ENCODE results near the gene SH3BP4.

SH3BP4 gene

GRCh38 chr2:235041221-235041917 lies 89.6 kb downstream of the SH3BP4 start:
- H3K4me3 Mint-ChIP-seq, result no peak overlapping the region
- no peak for ATAC-seq
- H3K4me1 Mint-ChIP-seq, result peaks cover 14% of the 10 kb centered on the region
- no peaks in the 10 kb centered on the region for H3K9me3 Mint-ChIP-seq
- DNase-seq (ENCODE audit: low spot score in 2 of 2), result no peak
- H3K27ac Mint-ChIP-seq, result no peak overlapping the region
- no peaks in the 10 kb centered on the region for H3K36me3 Mint-ChIP-seq

DNA sequence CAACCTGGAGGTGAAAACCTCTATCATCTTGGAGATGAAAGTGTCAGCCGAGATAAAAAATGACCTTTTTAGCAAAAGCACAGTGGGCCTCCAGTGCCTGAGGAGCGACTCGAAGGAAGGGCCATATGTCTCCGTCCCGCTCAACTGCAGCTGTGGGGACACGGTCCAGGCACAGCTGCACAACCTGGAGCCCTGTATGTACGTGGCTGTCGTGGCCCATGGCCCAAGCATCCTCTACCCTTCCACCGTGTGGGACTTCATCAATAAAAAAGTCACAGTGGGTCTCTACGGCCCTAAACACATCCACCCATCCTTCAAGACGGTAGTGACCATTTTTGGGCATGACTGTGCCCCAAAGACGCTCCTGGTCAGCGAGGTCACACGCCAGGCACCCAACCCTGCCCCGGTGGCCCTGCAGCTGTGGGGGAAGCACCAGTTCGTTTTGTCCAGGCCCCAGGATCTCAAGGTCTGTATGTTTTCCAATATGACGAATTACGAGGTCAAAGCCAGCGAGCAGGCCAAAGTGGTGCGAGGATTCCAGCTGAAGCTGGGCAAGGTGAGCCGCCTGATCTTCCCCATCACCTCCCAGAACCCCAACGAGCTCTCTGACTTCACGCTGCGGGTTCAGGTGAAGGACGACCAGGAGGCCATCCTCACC lies 90.2 kb downstream of the SH3BP4 start:
- no peak overlapping the region for H3K4me3 Mint-ChIP-seq
- H3K27ac Mint-ChIP-seq, result no peak overlapping the region
- no peaks in the 10 kb centered on the region for H3K36me3 Mint-ChIP-seq
- H3K9me3 Mint-ChIP-seq, result no peaks in the 10 kb centered on the region
- DNase-seq (ENCODE audit: low spot score in 2 of 2) (no peak), ATAC-seq (no peak)
- H3K4me1 Mint-ChIP-seq, result peaks cover 15% of the 10 kb centered on the region

- Mint-ChIP-seq H3K9me3 (no peaks in the 10 kb centered on the region), H3K36me3 (no peaks in the 10 kb centered on the region), H3K4me1 (peaks cover 15% of the 10 kb centered on the region), H3K4me3 (no peak overlapping the region), H3K27ac (no peak overlapping the region)
- ATAC-seq, result no peak
- DNase-seq (ENCODE audit: low spot score in 2 of 2), result no peak
Observed at GRCh38 chr2:235042576-235043515, 91.0 kb downstream of the SH3BP4 start.

GRCh38 chr2:235043762-235044500 lies 92.1 kb downstream of the SH3BP4 start:
- H3K27ac Mint-ChIP-seq, result no peak overlapping the region
- ATAC-seq (no peak), DNase-seq (ENCODE audit: low spot score in 2 of 2) (no peak)

DNA sequence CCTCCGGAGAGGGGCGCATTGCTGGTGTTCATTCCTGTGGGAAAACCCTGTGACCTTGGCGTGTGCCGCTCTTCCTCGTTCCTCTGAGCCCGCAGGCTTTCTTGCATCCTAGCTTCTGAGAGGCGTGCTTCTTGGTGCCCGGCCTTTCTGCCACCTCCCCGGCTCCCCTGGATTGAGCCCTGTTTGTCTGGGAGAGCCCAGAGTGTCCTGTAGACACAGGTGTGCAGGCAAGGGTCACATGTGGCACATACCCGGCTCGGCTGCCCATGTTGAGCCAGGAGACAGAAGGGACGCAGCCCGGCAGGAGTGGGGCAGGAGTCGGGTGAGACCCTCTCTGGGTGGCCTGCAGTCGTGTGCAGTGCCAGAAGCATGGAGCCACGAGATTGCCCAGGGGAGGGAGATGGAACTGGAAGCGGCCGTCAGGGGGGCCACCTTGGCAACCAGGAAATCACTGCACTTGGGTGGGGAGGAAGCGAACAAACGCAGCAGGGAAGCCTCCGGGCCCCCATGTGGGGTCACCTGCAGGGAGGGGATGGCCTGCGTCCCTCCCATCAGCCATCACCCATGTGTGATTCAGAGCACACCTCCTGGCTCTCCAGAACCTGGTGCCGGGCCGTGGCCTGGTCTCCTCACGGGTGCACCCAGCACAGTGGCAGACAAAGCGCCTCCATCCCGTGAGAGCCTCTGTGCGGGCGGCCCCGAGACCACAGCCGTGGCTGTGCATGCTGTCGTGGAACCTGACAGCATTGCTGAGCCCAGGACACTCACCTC lies 92.9 kb downstream of the SH3BP4 start:
- Mint-ChIP-seq H3K27ac (no peak overlapping the region), H3K36me3 (no peaks in the 10 kb centered on the region), H3K9me3 (no peaks in the 10 kb centered on the region), H3K4me1 (peaks cover 15% of the 10 kb centered on the region), H3K4me3 (no peak overlapping the region)
- DNase-seq (ENCODE audit: low spot score in 2 of 2) (no peak), ATAC-seq (no peak)

More at GRCh38 chr2:235043762-235044500, 92.1 kb downstream of the SH3BP4 start:
- H3K4me3 Mint-ChIP-seq, result no peak overlapping the region
- no peaks in the 10 kb centered on the region for H3K36me3 Mint-ChIP-seq
- no peaks in the 10 kb centered on the region for H3K9me3 Mint-ChIP-seq
- peaks cover 15% of the 10 kb centered on the region for H3K4me1 Mint-ChIP-seq

DNA sequence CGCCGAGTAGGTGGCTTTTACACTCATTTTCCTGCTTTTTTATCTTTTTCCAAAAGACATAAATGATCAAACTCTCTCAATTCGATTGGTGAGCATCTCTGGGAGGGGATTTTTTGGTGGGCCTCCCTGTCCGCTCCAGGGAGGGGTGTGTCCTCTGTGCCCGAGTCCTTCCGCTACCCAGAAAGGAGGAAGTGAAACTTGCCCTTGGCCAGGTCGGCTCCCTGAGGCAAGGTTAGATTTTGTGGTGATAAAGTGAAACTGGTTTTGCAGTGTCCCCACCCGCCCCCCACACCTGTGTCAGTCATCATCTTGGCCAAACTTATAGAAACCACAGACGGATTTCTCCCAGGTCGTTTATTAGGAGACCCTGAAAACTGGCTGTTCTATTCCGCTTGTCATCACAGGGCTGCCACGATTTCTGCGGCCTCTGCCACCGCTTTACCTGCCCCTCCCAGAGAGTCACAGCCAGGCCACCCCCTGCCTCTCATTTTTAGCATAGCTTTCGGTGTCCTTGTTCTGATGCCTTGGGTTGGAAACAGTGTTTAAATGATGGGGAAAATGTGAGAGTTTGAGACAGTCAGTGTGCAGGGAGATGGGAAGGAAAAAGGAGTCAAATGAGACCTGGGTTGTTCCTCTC lies 93.6 kb downstream of the SH3BP4 start:
- H3K4me3 Mint-ChIP-seq, result no peak overlapping the region
- H3K36me3 Mint-ChIP-seq, result no peaks in the 10 kb centered on the region
- H3K27ac Mint-ChIP-seq, result no peak overlapping the region
- H3K9me3 Mint-ChIP-seq, result no peaks in the 10 kb centered on the region
- peaks cover 15% of the 10 kb centered on the region for H3K4me1 Mint-ChIP-seq
- DNase-seq (ENCODE audit: low spot score in 2 of 2) (no peak), ATAC-seq (no peak)

DNA sequence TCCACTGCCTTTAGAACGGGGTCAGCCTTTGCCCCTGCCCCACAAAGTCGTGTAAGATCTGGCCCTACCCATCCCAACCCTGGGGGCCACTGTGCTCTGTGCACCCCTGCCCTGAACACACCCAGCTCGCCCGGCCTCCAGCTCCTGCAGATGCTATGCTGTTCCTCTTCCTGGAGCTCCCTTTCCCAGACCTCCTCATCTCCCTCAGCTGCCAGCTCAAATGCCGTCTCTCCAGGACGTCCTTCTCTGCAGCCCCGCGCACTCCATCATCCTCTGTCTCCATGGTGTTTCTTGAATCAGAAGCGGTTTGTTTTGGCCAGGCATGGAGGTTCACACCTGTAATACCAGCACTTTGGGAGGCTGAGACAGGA lies 94.1 kb downstream of the SH3BP4 start:
- Mint-ChIP-seq H3K4me1 (peaks cover 15% of the 10 kb centered on the region), H3K27ac (no peak overlapping the region), H3K4me3 (no peak overlapping the region), H3K36me3 (no peaks in the 10 kb centered on the region), H3K9me3 (no peaks in the 10 kb centered on the region)
- ATAC-seq, result no peak
- DNase-seq (ENCODE audit: low spot score in 2 of 2), result no peak

DNA sequence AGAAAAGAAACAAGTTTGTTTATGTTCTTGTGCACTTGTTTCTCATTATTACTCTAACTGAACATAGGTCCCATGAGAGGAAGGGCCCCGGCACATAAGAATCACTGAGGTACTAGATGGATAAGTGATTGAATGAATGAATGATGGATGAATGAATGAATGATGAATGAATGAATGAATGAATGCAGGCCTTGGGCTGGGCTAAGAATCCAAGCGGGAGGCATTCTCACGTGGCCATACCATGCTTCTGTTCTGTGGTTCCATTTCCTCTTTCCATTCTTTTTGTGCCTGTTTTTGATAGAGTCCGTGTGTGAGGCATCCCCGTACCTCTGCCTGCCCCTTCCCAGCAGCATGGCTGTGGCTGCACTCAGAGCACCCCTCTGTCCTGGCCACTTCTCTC lies 94.8 kb downstream of the SH3BP4 start:
- Mint-ChIP-seq H3K27ac (no peak overlapping the region), H3K4me1 (peaks cover 19% of the 10 kb centered on the region), H3K4me3 (no peak overlapping the region), H3K9me3 (no peaks in the 10 kb centered on the region), H3K36me3 (no peaks in the 10 kb centered on the region)
- no peak for ATAC-seq
- DNase-seq (ENCODE audit: low spot score in 2 of 2), result no peak

- no peak overlapping the region for H3K27ac Mint-ChIP-seq
- no peak overlapping the region for H3K4me3 Mint-ChIP-seq
- H3K4me1 Mint-ChIP-seq, result peaks cover 23% of the 10 kb centered on the region
- DNase-seq (ENCODE audit: low spot score in 2 of 2) (no peak), ATAC-seq (no peak)
- H3K9me3 Mint-ChIP-seq, result no peaks in the 10 kb centered on the region
- H3K36me3 Mint-ChIP-seq, result no peaks in the 10 kb centered on the region
Observed at GRCh38 chr2:235047171-235048160, 95.6 kb downstream of the SH3BP4 start.

- no peaks in the 10 kb centered on the region for H3K36me3 Mint-ChIP-seq
- no peak for ATAC-seq
- no peaks in the 10 kb centered on the region for H3K9me3 Mint-ChIP-seq
- H3K27ac Mint-ChIP-seq, result no peak overlapping the region
- peaks cover 23% of the 10 kb centered on the region for H3K4me1 Mint-ChIP-seq
- H3K4me3 Mint-ChIP-seq, result no peak overlapping the region
- no peak for DNase-seq (ENCODE audit: low spot score in 2 of 2)
Observed at GRCh38 chr2:235048549-235048948, 96.7 kb downstream of the SH3BP4 start.

DNA sequence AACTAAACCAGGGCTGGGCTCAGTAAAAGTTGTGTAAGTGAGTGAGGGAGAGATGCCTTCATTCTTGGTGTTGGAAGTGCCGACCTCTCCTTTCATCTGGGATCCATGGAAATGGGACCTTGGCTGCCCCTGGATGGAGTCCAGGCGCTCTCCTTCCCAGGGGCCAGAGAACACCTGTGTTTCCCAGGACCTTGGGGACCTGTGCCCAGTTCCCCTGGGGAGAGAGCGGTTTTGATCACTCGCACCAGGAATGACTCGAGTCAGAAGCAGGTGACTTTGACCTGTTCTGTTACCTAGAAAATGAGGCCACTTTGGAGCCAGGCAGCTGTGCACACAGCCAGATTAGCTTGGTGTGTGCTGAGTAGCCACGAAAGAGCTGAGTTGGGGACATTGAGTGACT lies 97.3 kb downstream of the SH3BP4 start:
- H3K27ac Mint-ChIP-seq, result no peak overlapping the region
- no peaks in the 10 kb centered on the region for H3K36me3 Mint-ChIP-seq
- DNase-seq (ENCODE audit: low spot score in 2 of 2) (no peak), ATAC-seq (no peak)
- H3K4me3 Mint-ChIP-seq, result no peak overlapping the region
- H3K9me3 Mint-ChIP-seq, result no peaks in the 10 kb centered on the region
- H3K4me1 Mint-ChIP-seq, result peaks cover 23% of the 10 kb centered on the region

- H3K36me3 Mint-ChIP-seq, result no peaks in the 10 kb centered on the region
- H3K9me3 Mint-ChIP-seq, result no peaks in the 10 kb centered on the region
- DNase-seq (ENCODE audit: low spot score in 2 of 2) (no peak), ATAC-seq (no peak)
- no peak overlapping the region for H3K4me3 Mint-ChIP-seq
- H3K27ac Mint-ChIP-seq, result no peak overlapping the region
- H3K4me1 Mint-ChIP-seq, result peaks cover 23% of the 10 kb centered on the region
Observed at GRCh38 chr2:235049719-235050118, 97.9 kb downstream of the SH3BP4 start.

DNA sequence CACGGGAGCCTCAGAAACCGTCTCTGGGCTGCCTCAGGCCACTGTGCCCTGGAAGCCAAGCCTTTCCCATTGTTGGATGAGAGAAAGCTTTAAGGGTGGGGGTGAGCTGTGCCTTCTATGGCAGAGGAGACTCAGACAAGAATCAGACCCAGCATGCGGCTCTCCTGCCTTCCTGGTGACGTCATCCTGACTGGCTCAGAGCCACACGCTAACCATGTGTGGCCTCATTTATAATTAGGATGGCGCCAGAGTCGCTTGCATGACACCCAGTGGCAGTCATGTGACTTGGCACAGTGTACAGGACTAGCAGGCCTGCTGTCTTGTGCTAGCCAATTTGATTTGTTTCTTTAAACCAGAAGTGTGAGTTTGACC lies 99.1 kb downstream of the SH3BP4 start:
- DNase-seq (ENCODE audit: low spot score in 2 of 2), result no peak
- Mint-ChIP-seq H3K27ac (no peak overlapping the region), H3K9me3 (no peaks in the 10 kb centered on the region), H3K4me3 (no peak overlapping the region), H3K4me1 (peaks cover 13% of the 10 kb centered on the region), H3K36me3 (no peaks in the 10 kb centered on the region)
- peak; percentile 38 for ATAC-seq
